Endothelial cell of umbilical vein (primary cell): ENCODE data around the gene WDR18.

Source experiments
- CTCF ChIP-seq, 2 donors: IDR thresholded peaks; 1 replicate in 1 of 2; 2 replicates in 1 of 2; pipeline ENCODE4 v1.5.1; 2011; ENCODE audit warnings: low read length in 2 of 2, mild to moderate bottlenecking in 2 of 2, moderate library complexity in 2 of 2, control low read depth in 1 of 2, inconsistent platforms in 1 of 2, low read depth in 1 of 2; ENCODE audit not compliant: insufficient read depth in 1 of 2; ENCODE audit errors: extremely low read depth in 1 of 2
- FOS ChIP-seq: IDR thresholded peaks from 2 replicates; pipeline ENCODE4 v1.6.1; 2011; ENCODE audit warnings: mild to moderate bottlenecking, low read length, moderate library complexity, borderline replicate concordance; ENCODE audit not compliant: insufficient read depth
- POLR2AphosphoS5 ChIP-seq: IDR thresholded peaks from 2 replicates; pipeline ENCODE4 v1.6.1; 2012; ENCODE audit warnings: low read depth, mild to moderate bottlenecking, control low read depth, low read length, moderate library complexity; ENCODE audit not compliant: insufficient read depth

GRCh38 chr19:960601-960938 lies 23.6 kb upstream of the WDR18 start:
- TF ChIP-seq CTCF (IDR thresholded peaks at IDR 0.05; ENCODE audit: extremely low read depth in 1 of 2, insufficient read depth in 1 of 2, low read depth in 1 of 2, low read length in 2 of 2) (no peak), POLR2AphosphoS5 (no peak), FOS (no peak)
